GM19035 (cell line): Measurements from ENCODE around the gene PPP2R2C.

Experiments used
- ATAC-seq: cut with Tn5 transposase; IDR thresholded peaks from one replicate; pipeline ENCODE4 v1.9.1; 2021; ENCODE audit not compliant: unreplicated experiment

Gene PPP2R2C

DNA sequence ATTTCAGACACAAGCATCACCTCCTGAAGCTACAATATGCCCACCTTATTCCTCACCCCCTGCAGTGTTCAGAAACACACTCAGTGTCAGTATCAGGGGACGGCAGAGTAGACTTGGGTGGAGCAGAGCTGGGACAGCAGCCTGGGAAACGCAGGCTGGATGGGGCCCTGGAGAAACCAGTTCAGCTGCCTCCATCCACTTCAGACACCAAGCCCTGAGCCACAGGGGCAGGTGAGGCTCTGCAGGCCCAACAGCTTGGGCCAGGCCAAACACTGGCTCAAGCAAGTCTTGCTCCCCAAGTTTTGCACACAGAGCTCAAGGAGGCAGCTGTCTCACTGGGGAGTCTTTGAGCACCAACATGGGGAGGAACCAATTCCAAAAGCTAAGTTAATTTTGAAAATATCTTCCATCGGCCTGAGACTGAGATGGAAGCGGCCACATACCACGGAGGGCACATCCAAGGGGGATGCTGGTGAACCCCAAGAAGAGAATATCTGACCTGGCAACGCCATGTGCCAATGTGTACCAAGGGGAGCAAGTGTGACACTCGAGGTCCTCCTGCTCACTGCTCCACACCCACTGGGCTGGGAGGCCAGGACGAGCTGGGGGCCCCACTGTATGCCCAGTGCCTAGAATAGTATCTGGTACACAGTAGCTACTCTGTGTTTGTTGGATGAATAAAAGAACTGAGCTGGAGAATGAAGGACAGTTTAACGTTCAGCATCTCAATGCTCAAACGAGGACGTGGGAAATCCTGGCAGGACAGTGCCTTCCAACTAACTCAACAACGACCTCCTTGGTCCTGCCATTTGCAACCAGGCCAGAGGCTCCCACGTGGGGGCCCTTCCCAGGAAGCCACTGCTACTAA lies 45.6 kb downstream of the PPP2R2C start:
- no peak for ATAC-seq

DNA sequence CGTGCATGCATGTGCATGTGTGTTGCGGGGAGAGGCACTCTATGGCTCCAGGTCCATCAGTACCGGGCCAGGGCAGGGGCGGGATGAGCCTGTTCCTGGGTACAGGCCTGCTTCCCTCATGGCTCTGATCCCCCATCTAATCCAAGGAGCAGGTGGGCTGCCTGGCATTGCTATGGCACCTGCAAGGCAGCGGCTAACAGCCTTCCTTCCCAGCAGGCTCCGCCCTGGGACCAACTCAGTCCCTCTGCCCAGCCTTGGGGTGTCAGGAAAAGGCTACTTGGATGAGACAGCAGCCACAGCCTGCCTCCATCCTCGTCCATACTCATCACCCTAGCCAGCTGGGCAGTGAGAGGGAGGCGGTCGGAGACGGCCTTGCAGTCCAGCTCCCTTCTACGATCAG lies 46.5 kb downstream of the PPP2R2C start:
- no peak for ATAC-seq

DNA sequence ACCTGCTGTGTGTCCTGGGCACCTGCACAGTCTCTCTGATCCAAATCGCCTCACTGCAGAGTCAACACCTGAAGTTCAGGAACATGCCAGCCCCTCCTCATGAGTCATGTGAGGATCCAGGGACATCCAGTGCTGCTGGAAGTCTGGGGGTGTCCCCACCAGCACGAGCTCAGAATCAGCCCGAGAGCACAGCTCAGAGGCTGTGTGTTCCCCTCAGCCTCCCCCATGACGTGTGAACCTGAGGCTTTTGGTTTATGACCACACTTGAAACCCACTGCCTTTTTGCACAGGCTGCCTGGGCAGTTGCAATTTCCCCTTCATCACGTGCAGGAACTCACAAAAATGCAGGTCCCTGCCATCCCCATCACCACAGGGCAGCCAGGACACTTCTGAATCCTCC lies 47.1 kb downstream of the PPP2R2C start:
- ATAC-seq = no peak

DNA sequence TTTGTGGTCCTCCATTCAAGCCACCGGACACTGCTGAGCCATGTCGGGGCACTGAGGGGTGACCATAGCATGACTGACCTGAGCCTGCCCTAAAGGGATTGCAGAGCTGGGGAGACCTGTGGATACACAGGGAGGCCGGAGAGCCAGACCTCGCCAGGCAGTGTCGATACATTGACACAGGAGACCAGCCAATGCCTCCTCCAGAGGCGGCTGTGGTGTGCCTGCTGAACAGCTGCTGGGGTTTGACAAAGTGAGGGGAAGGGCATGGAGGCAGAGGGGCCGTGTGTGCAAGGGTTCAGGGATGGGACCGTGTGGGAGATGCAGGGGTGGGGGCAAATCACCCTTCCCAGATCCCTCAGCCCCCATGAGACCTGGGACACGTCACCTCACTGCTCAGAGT lies 48.0 kb downstream of the PPP2R2C start:
- no peak for ATAC-seq

DNA sequence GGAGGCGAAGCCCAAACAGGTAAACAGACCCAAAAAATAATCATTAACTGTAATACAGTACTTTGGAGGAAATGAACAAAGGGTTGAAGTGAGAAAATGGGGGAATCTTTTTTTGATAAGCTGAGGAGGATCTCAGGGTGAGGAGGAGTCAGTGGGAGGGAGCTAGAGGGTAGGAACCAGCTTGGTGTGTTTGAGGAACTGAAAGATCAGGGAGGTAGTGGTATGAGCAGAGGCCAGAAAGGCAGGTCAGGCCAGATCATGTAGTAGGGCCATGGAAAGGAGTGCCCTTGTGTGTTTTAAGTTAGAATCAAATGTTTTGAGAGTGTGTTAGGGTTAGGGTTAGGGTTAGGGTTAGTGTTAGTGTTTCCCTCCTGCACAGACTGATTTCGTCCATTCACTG lies 48.8 kb downstream of the PPP2R2C start:
- ATAC-seq = peak; percentile 90

DNA sequence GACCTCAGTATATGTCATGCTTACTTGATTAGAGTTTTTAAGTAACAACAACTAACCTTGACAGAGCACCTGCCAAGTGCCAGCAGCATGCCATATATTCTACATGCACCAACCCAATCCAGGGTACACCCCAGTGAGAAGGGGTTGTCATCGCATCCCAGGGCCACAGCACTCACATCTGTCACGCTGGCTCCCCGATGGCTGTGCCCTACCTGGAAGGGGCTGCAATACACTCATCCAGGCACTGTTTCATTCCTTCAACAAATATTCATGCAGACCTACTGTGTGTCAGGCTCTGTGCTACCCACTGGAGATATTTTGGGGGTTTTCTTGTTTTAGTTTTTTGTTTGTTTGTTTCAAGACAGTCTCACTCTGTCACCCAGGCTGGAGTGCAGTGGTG lies 49.5 kb downstream of the PPP2R2C start:
- no peak for ATAC-seq

DNA sequence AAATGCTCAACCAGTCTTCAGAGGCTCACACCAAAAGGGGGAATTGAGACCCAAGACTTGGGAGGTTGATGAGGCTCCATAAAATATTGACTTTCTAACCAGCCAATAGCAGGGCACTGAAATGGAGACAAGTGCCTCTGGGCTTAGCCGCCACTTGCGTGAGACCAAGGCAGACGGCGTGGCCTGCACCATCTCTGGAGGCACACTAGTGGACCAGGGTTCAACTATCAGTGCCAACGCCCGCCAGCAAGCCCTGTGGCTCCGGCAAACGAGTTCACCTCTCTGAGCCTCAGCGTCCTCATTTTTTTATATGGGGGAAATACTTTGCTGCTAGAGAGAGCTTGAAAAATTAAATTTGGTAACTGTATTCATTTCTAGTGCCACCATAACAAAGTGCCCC lies 50.3 kb downstream of the PPP2R2C start:
- ATAC-seq = no peak

DNA sequence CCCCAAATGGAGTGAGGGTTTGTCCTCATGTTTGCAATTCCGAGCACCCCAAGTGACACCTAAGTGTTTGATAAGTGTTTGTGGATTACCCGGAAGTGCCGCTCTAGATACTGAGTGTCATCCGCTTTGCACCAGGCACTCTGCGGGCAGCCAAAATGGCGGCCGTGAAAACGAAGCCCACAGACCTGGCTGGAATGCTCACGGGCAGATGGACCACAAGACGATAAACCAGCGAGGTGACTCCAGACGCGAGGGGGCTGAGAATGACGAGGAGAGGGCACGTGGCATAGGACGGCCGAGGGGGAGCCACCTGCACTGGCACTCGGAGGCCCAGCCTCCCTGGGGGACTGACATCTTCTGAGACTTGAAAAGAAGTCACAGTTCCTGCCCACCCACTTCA lies 51.0 kb downstream of the PPP2R2C start:
- ATAC-seq = no peak

DNA sequence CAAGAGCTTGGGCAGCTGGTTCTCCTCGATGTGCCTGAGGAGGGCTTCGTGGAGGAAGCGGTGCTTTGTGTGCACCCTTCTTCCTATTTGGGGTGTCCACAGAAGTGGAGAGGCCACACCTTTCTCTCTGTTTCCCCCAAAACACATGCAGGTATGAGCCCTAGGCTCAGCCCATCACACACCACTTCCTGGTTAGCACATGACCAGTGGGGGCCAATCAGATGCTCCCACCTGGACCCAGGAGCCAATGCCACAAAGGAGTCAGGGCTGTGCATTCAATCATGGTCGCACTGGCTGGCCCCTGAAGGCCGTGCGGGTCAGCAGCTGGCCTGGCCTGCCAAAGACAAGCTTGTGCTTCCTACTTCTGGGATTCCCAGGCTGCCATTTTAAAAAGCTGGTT lies 51.4 kb downstream of the PPP2R2C start:
- no peak for ATAC-seq

DNA sequence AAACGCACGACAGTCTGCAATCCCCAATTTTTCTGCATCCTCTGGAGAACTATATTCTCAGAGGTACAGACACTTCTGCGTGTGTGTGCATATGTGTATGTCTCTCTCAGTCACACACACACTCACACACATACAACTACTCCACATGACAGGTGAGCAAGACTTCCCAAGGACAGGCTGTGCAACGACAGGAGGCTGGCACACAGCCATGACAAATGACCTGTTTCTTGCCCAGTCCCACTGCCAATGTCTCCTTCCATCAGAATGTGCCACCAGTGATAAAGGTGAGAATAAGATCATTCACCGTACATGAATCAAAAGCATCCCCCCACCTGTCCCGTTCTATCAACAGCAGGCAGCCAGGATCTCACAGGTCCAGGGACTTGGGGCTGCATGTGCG lies 52.4 kb downstream of the PPP2R2C start:
- no peak for ATAC-seq

DNA sequence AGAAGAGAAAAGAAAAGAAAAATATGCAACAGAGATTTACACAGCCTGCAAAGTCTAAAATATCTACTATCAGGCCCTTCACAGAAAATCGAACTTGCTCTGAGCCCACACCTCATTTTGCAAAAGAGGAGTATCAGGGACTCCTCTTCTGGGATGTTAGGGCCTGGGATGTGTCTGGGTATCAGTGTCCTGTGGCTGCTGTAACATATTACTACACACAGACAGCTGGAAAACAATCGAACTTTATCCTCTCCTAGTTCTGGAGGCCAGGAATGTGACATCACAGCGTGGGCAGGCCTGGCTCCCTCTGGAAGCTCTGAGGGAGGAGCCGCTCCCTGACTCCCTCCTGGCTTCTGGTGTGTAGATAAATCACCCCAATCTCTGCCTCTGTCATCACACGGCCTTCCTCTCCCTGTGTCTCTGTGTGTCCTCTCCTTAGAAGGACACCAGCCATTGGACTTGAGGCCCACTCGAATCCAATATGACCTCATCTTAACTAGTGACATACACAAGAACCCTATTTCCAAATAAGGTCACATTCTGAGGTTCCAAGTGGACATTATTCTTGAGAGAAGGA lies 52.9 kb downstream of the PPP2R2C start:
- ATAC-seq = no peak

DNA sequence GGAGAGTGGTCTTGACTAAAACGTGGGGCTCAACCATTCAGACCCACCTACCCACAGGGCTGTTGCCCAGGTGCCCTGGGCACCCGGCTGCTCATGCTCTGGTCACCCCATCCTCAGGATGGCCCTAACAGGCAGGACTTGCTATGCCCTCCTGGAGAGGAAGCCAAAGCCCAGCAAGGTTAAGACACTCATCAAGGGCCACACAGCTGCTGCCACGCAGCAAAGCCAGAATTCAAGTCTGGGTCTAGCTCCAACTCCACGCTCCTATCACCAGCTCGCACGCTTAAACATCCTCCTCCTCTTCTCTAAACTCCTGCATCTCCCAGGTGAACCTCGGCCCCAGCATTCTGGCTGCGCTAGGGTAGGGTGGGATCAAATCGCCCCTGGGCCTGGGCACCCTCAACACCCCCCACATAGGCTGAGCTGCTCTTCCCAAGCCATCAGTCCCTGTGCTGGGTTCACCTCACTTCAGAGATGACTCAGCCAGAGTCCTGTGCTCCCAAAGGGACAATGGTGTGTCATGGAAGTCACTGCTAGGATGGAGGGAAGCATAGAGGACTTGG lies 54.1 kb downstream of the PPP2R2C start:
- no peak for ATAC-seq

DNA sequence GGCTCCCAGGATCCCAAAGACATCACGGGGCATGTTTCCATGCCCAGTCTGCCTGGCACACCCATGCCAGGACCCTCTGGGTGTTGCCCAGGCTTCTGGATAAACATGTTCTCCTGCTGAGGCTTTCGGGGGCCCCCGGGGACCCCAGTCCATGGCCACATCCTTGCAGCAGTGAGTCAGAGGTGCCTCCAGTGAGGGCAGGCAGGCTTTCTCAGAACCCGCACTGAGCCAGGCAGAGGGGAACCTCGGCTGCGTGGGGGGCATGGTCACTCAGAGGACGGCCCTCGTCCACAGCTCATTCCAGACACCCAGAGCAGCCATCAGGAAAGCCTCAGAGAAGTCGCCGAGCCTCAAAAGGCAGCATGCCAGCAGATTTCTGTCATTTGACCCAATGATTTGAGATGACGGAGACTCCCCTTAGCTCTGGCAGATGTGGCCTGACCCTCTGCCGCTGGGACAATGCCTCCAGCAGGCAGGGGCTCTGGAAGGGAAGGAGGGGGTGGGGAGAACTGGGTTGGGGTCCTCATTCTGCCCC lies 54.8 kb downstream of the PPP2R2C start:
- ATAC-seq = no peak

DNA sequence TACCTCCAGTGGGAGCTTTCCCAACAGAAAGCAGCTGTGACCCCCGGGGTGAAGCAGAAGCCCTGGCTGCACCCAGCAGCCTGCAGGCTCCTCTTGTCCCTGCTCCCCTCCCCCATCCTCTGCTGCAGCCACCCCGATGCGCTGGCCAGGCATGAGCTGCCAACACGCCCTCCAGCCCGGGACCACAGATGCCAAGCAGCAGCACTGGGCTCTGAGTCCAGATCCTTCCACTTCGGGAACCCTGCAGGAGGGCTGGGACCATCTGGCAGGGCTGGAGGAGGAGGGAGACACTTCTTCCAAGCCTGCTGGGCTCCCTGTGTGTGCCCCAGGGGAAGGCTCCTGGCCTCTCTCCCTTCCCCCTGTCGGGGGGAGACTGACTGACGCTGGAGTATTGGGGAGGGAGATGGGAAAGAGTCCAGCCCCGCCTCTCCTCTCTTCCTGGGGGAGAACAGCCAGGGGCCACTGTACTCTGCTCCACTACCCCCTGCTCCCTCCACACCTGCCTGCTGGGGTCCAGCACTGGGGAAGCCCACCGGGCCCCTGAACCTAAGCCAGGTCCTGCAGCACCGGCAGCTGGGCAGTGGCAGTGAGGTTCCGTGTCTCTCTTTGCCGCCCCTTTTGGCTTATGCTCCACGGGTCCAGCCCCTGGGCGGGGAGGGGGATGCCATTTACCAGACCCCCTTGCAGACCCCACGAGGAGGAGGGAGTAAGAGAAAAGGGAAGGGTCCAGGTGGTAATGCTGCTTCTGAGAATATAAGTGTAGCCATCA lies 55.7 kb downstream of the PPP2R2C start:
- ATAC-seq = no peak

DNA sequence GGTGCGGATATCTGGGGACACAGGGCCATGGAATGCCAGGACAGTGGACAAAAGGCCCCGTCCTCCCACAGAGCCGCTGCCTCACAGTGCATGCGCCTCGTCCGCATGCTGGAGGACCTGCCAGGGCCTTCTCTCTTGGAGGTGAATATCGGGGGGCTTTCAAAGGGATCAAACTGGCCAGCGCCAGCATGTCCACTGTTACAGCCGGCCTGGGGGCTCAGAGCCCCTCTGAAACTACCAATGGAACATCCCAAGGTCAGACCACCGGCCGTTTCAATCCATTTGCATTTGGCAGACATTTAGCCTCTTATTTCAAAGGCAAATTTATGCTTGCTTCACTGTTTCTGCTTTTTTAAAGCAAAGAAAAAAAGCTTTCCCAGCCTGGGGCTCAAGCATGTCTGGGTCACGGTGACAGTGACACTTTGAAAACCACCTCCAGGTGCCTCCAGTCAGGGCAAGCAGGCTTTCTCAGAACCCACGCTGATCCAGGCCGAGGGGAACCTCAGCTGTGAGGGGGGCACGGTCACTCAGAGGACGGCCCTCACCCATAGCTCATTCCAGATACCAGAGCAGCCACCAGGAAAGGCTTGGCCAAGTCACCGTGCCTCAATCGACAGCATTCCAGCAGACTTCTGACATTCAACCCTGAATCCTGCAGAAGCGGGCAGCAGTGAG lies 57.2 kb downstream of the PPP2R2C start:
- ATAC-seq = no peak

DNA sequence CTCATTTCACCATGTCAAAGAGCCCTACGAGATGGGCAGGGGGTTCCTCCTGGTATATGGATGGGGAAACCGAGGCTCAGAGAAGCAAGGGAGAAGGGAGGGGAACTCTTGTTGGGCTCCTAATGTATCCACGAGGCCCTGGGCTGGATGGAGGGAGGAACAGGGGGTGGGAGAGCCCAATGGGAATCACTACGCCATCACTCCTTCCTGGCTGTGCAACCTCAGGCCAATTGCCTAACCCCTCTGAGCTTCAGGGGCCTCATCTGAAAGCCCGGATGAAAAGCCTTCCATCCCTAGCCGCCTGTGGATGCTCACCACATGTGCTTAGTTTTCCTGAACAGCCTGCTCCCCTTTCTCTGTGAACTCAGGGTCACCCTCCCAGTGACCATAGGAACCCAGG lies 57.8 kb downstream of the PPP2R2C start:
- ATAC-seq = no peak

DNA sequence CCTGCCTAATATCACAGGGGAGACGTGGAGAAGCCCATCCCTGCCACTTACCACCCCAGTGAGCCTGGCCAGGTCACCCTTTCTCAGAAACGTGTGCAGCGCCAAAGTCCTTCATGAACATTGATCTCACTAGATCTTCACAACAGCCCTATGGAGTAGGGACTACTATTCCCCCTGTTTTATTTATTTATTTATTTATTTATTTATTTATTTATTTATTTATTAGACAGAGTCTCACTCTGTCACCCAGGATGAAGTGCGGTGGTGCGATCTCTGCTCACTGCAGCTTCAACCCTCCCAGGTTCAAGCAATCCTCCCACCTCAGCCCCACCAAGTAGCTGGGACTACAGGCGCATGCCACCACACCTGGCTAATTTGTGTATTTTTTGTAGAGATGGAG lies 61.8 kb downstream of the PPP2R2C start:
- no peak for ATAC-seq

DNA sequence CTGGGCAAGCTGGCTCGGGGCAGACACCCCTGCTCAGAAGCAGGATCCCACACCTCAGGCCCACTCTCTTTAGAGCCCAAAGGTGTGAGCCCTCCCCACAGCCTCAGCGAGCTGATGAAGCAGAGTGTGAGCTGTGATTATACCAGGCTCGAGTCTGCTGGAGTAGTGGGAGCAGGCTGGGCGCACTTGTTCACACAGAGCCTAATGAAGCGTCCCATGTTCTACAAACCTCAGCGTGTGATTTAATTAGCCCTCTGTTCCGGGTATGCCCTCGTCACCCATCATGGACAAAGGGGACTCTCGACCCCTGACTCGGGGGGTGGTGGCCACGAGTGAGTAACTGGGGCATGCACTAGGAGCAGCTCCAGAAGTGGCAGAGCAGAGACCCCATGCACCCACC lies 62.3 kb downstream of the PPP2R2C start:
- ATAC-seq = no peak

DNA sequence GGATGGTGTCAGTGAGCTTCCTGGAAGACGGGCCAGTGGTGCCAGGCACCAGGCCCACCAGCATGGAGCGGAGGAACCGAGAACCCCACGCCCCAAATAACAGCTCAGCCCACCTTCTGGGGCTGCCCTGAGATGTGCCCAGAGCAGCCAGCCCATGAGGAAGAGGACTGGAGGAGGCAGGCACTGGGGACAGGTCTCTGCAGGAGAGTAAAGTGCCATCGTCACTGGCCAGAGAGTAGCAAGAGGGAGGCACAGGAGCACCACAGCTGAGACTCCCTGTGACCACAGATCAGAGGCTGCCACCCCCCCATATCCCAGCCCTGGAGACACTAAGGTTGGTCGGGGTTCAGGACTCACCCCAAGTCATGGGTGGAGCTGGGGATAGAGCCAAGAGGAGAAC lies 63.0 kb downstream of the PPP2R2C start:
- no peak for ATAC-seq

DNA sequence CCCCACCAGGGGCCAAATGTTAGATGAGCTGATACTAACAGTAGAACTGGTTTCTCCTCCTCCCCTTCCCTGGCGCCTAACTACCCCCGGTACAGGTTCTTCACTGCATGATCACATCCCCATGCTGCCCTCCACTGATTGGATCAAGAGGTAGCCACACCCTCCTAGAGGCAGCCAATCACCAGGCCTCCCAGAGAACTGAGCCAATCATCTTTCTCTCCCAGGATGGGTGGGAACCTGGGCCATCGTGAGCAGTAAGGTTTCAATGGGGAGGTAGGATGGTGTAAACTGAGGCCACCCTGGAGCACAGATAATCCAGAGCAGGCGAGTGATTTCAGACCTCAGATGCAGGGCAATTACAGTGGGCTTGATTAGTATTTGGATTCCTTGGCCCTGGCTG lies 64.2 kb downstream of the PPP2R2C start:
- no peak for ATAC-seq

DNA sequence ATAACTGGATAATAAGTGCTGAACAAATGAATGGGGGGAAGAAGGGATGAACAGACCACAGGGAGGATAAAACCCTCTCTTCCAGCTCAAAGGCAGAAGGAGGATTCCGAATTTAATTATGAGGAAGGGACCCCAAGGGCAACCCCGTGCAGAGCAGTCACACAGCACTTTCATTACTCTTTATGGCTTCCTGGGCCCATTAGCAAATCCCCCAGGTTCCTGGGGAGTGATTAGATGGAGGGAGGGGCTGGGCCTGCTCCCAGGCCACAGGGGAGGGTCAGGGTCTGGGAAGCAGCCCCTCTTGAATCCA lies 67.1 kb downstream of the PPP2R2C start:
- ATAC-seq = no peak
